Measurements from ENCODE around the gene WDFY4.

DNA sequence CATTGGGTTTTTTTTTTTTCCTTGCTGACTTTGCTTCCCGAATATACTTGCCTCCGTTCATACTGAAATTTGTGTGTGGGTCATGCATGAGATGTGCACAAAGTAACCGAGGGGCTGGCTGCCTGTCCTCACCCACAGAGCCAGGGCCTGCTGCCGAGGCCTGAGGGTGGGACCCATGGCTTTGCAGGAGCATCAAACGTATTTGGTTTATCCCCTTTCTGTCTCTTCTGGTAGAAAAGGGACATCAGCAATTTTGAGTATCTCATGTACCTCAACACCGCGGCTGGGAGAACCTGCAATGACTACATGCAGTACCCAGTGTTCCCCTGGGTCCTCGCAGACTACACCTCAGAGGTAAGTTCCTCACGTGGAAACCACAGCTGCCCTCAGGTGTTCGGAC is 258.4 kb downstream of the WDFY4 start:
- TF ChIP-seq, protein P1, sequence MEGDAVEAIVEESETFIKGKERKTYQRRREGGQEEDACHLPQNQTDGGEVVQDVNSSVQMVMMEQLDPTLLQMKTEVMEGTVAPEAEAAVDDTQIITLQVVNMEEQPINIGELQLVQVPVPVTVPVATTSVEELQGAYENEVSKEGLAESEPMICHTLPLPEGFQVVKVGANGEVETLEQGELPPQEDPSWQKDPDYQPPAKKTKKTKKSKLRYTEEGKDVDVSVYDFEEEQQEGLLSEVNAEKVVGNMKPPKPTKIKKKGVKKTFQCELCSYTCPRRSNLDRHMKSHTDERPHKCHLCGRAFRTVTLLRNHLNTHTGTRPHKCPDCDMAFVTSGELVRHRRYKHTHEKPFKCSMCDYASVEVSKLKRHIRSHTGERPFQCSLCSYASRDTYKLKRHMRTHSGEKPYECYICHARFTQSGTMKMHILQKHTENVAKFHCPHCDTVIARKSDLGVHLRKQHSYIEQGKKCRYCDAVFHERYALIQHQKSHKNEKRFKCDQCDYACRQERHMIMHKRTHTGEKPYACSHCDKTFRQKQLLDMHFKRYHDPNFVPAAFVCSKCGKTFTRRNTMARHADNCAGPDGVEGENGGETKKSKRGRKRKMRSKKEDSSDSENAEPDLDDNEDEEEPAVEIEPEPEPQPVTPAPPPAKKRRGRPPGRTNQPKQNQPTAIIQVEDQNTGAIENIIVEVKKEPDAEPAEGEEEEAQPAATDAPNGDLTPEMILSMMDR (conservative IDR thresholded peaks at IDR 0.05; ENCODE audit: low read depth in 2 of 2) = no peak
- TF ChIP-seq CREB1 (CRISPR knock-in tag; IDR thresholded peaks at IDR 0.05; ENCODE audit: low read depth) (no peak), EZH2 (IDR thresholded peaks at IDR 0.05; ENCODE audit: low read depth, unreplicated experiment) (no peak), POLR2AphosphoS5 (IDR thresholded peaks at IDR 0.05; ENCODE audit: low read depth) (no peak)
- TF ChIP-seq, protein P2, sequence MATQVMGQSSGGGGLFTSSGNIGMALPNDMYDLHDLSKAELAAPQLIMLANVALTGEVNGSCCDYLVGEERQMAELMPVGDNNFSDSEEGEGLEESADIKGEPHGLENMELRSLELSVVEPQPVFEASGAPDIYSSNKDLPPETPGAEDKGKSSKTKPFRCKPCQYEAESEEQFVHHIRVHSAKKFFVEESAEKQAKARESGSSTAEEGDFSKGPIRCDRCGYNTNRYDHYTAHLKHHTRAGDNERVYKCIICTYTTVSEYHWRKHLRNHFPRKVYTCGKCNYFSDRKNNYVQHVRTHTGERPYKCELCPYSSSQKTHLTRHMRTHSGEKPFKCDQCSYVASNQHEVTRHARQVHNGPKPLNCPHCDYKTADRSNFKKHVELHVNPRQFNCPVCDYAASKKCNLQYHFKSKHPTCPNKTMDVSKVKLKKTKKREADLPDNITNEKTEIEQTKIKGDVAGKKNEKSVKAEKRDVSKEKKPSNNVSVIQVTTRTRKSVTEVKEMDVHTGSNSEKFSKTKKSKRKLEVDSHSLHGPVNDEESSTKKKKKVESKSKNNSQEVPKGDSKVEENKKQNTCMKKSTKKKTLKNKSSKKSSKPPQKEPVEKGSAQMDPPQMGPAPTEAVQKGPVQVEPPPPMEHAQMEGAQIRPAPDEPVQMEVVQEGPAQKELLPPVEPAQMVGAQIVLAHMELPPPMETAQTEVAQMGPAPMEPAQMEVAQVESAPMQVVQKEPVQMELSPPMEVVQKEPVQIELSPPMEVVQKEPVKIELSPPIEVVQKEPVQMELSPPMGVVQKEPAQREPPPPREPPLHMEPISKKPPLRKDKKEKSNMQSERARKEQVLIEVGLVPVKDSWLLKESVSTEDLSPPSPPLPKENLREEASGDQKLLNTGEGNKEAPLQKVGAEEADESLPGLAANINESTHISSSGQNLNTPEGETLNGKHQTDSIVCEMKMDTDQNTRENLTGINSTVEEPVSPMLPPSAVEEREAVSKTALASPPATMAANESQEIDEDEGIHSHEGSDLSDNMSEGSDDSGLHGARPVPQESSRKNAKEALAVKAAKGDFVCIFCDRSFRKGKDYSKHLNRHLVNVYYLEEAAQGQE (IDR thresholded peaks at IDR 0.05; ENCODE audit: unreplicated experiment) = no peak
